H9 (cell line): ENCODE results near the gene COMMD1. TPM values are rescaled to one million over a fixed set of nuclear protein-coding genes. Genes with fewer than 3 reads are reported as not detected.

ENCODE experiments used
- DNase-seq: peaks from one replicate; pipeline ENCODE4 v3.0.0-alpha.2; 2017
- H2AFZ ChIP-seq: one replicate; pipeline ENCODE4 v1.6.1; 2013; ENCODE audit warnings: mild to moderate bottlenecking, low read length, control low read depth, moderate library complexity
- H2AK5ac ChIP-seq: 2 replicates; pipeline ENCODE4 v1.6.1; 2013; ENCODE audit warnings: low read length, control low read depth, mixed read lengths; ENCODE audit not compliant: insufficient read length
- H2BK120ac ChIP-seq: one replicate; pipeline ENCODE4 v1.6.1; 2013; ENCODE audit warnings: low read depth, mild to moderate bottlenecking, low read length, control low read depth, inconsistent platforms; ENCODE audit not compliant: poor library complexity, severe bottlenecking
- H2BK12ac ChIP-seq: 2 replicates; pipeline ENCODE4 v1.6.1; 2013; ENCODE audit warnings: low read length, control low read depth, mixed read lengths, low read depth; ENCODE audit not compliant: insufficient read length
- H2BK15ac ChIP-seq: 2 replicates; pipeline ENCODE4 v1.6.1; 2013; ENCODE audit warnings: low read depth, low read length, control low read depth
- H2BK20ac ChIP-seq: one replicate; pipeline ENCODE4 v1.6.1; 2013; ENCODE audit warnings: low read depth, mild to moderate bottlenecking, low read length, control low read depth, inconsistent platforms; ENCODE audit not compliant: poor library complexity, severe bottlenecking
- H2BK5ac ChIP-seq: 2 replicates; pipeline ENCODE4 v1.6.1; 2013; ENCODE audit warnings: low read length, control low read depth, mixed read lengths; ENCODE audit not compliant: insufficient read length
- H3K14ac ChIP-seq: 2 replicates; pipeline ENCODE4 v1.6.1; 2013; ENCODE audit warnings: low read length, control low read depth; ENCODE audit not compliant: insufficient read depth
- H3K18ac ChIP-seq: 2 replicates; pipeline ENCODE4 v1.6.1; 2013; ENCODE audit warnings: low read depth, mild to moderate bottlenecking, mixed read lengths, low read length, control low read depth; ENCODE audit not compliant: insufficient read length
- H3K23ac ChIP-seq: 2 replicates; pipeline ENCODE4 v1.6.1; 2013; ENCODE audit warnings: low read length, control low read depth, mixed read lengths, low read depth; ENCODE audit not compliant: insufficient read length
- H3K23me2 ChIP-seq: 2 replicates; pipeline ENCODE4 v1.6.1; 2013; ENCODE audit warnings: low read depth, mild to moderate bottlenecking, mixed read lengths, low read length, control low read depth; ENCODE audit not compliant: insufficient read length, poor library complexity, severe bottlenecking
- H3K27ac ChIP-seq: 2 replicates; pipeline ENCODE4 v1.5.1; 2013; ENCODE audit warnings: low read length, control low read depth, mixed read lengths, low read depth; ENCODE audit not compliant: insufficient read length
- H3K27me3 ChIP-seq: 2 replicates; pipeline ENCODE4 v1.6.1; 2013; ENCODE audit warnings: low read length, control low read depth, inconsistent platforms; ENCODE audit not compliant: insufficient read depth
- H3K4ac ChIP-seq: 2 replicates; pipeline ENCODE4 v1.6.1; 2013; ENCODE audit warnings: low read depth, mild to moderate bottlenecking, control low read depth, inconsistent platforms, low read length, moderate library complexity
- H3K4me1 ChIP-seq: 2 replicates; pipeline ENCODE4 v1.6.1; 2013; ENCODE audit warnings: low read length, control low read depth, inconsistent platforms; ENCODE audit not compliant: insufficient read depth
- H3K4me2 ChIP-seq: 2 replicates; pipeline ENCODE4 v1.6.1; 2013; ENCODE audit warnings: low read length, control low read depth, mixed read lengths; ENCODE audit not compliant: insufficient read length, insufficient read depth
- H3K56ac ChIP-seq: 2 replicates; pipeline ENCODE4 v1.6.1; 2013; ENCODE audit warnings: low read depth, mild to moderate bottlenecking, mixed read lengths, low read length, control low read depth; ENCODE audit not compliant: insufficient read length
- H3K79me1 ChIP-seq: 2 replicates; pipeline ENCODE4 v1.6.1; 2013; ENCODE audit warnings: low read depth, mild to moderate bottlenecking, moderate library complexity, low read length, control low read depth, inconsistent platforms; ENCODE audit not compliant: insufficient read depth, poor library complexity, severe bottlenecking
- H3K79me2 ChIP-seq: 2 replicates; pipeline ENCODE4 v1.6.1; 2013; ENCODE audit warnings: low read length, control low read depth, inconsistent platforms; ENCODE audit not compliant: insufficient read depth
- H3K9ac ChIP-seq: 2 replicates; pipeline ENCODE4 v1.6.1; 2013; ENCODE audit warnings: low read length, control low read depth, mixed read lengths; ENCODE audit not compliant: insufficient read length; ENCODE audit errors: extremely low read depth
- H3K9me3 ChIP-seq: one replicate; pipeline ENCODE4 v1.6.1; 2013; ENCODE audit warnings: low read depth, low read length, inconsistent platforms; ENCODE audit not compliant: control insufficient read depth
- H3T11ph ChIP-seq: one replicate; pipeline ENCODE4 v1.6.1; 2013; ENCODE audit warnings: mild to moderate bottlenecking, low read length, control low read depth, inconsistent platforms
- H4K20me1 ChIP-seq: one replicate; pipeline ENCODE4 v1.6.1; 2013; ENCODE audit not compliant: control insufficient read depth, insufficient read length, insufficient read depth
- H4K5ac ChIP-seq: 2 replicates; pipeline ENCODE4 v1.6.1; 2013; ENCODE audit warnings: low read depth, mild to moderate bottlenecking, mixed read lengths, low read length, control low read depth; ENCODE audit not compliant: insufficient read length
- H4K8ac ChIP-seq: replicated peaks from 2 replicates; pipeline ENCODE4 v1.6.1; 2013; ENCODE audit warnings: low read length, control low read depth, mixed read lengths, low read depth; ENCODE audit not compliant: insufficient read length
- H4K91ac ChIP-seq: 2 replicates; pipeline ENCODE4 v1.6.1; 2013; ENCODE audit warnings: low read depth, mild to moderate bottlenecking, moderate library complexity, mixed read lengths, low read length, control low read depth; ENCODE audit not compliant: insufficient read length
- H3K27ac Mint-ChIP-seq, 3 experiments: 2 replicates in 2 of 3; 3 replicates in 1 of 3; pipeline ENCODE4 v1.8.0; 2020 to 2021; ENCODE audit warnings: mixed read lengths in 3 of 3, mild to moderate bottlenecking in 1 of 3, moderate library complexity in 1 of 3
- H3K27me3 Mint-ChIP-seq: 2 replicates; pipeline ENCODE4 v1.8.0; 2021; ENCODE audit warnings: low read depth, mild to moderate bottlenecking, moderate library complexity, mixed read lengths
- H3K36me3 Mint-ChIP-seq, 3 experiments: 2 replicates in 2 of 3; 3 replicates in 1 of 3; pipeline ENCODE4 v1.8.0; 2020 to 2021; ENCODE audit warnings: low read depth in 3 of 3, mixed read lengths in 3 of 3; ENCODE audit not compliant: insufficient read depth in 1 of 3
- H3K4me1 Mint-ChIP-seq, 2 experiments: 2 replicates each; pipeline ENCODE4 v1.8.0; 2020; ENCODE audit warnings: mixed read lengths in 2 of 2
- H3K4me3 Mint-ChIP-seq, 2 experiments: 2 replicates in 1 of 2; 3 replicates in 1 of 2; pipeline ENCODE4 v1.8.0; 2020 to 2021; ENCODE audit warnings: mild to moderate bottlenecking in 2 of 2, mixed read lengths in 2 of 2, moderate library complexity in 1 of 2
- H3K9me3 Mint-ChIP-seq, 2 experiments: 2 replicates in 1 of 2; 3 replicates in 1 of 2; pipeline ENCODE4 v1.8.0; 2020; ENCODE audit warnings: mild to moderate bottlenecking in 2 of 2, mixed read lengths in 2 of 2, moderate library complexity in 1 of 2
- WGBS: extraction: QIAGEN DNeasy Blood & Tissue Kit; methylation state at CpG from one replicate; pipeline ENCODE4 v1.1.7; 2013; ENCODE audit warnings: missing lambda C conversion rate, low lambda C conversion rate, mixed read lengths; ENCODE audit not compliant: insufficient read length; ENCODE audit errors: extremely low coverage; 5-methylcytosine and 5-hydroxymethylcytosine counted together
- total RNA-seq: library from RNA; stranded (reverse); gene quantifications from 2 replicates; pipeline ENCODE4 v1.2.1, GENCODE V29; 2021
- TF ChIP-seq, protein P1 (sequence below): fragments of 200-600 bp; sonication (generic); conservative IDR thresholded peaks from 3 replicates; pipeline ENCODE4 v1.8.0; 2021; ENCODE audit warnings: antibody characterized with exemption, mild to moderate bottlenecking

COMMD1 gene
- total RNA-seq, 1 experiment from 2014 or later: 31.5 TPM

DNA sequence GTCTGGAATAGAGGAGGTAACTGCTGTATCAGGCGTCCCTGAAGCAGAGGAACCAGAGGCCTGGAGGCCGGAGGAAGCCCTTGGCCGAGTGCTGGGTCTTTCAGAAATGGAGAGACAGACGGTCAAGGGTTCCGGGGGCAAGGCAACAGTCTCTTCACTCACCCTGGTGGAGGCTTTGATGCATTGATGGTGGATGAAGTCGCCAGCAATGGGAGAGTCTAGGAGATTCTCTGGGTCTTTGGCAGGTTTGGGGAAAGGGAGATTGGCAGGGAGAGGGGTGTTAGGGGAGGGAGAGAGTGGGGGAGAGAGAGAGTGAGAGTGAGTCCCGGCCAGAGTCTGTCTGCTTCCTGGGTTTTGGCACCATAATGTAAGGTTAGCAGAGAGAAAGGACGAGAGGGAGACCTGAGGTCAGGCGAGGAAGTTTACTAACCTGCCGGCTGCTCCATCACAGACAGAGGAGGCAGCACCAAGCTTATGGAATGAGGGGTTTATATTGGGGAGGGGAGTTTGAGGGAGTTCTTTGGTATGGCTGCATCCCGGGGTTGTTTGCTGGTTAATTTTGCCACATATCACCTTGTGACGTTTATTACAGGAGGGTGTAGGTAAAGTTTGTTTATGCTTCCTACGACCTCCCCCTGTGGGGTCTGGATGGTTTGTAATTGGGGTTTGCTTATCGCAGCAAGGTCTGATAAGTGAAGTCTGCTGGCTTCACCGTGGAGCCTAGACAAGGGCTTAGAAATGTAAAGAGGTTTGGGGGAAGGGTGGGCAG, 19.6 kb downstream of the COMMD1 start:
- H3K36me3 Mint-ChIP-seq: peaks cover 14 to 31% (median 28%) of the 10 kb centered on the region in 3 experiments
- no peaks in the 10 kb centered on the region for H3K23me2 ChIP-seq
- H3K4me3 Mint-ChIP-seq: no peak overlapping the region; a peak in 1 of 5 replicates
- no peak overlapping the region for H4K8ac ChIP-seq
- H2BK5ac ChIP-seq: no peak overlapping the region
- H3K27me3 Mint-ChIP-seq: no peaks in the 10 kb centered on the region
- no peak overlapping the region for H3K18ac ChIP-seq
- no peak overlapping the region for H2BK12ac ChIP-seq
- DNase-seq: no peak
- H3K27me3 ChIP-seq: no peaks in the 10 kb centered on the region
- H2AK5ac ChIP-seq: no peak overlapping the region
- H3K4me1 Mint-ChIP-seq: peaks cover 42% of the 10 kb centered on the region in 2 experiments
- H2BK15ac ChIP-seq: no peak overlapping the region
- H3K4me2 ChIP-seq: no peak overlapping the region
- H3K9me3 Mint-ChIP-seq: peaks cover 13 to 19% of the 10 kb centered on the region in 2 experiments
- H3T11ph ChIP-seq: no peak overlapping the region
- no peak overlapping the region for H3K9ac ChIP-seq
- H3K79me2 ChIP-seq: no peaks in the 10 kb centered on the region
- TF ChIP-seq, protein P1, sequence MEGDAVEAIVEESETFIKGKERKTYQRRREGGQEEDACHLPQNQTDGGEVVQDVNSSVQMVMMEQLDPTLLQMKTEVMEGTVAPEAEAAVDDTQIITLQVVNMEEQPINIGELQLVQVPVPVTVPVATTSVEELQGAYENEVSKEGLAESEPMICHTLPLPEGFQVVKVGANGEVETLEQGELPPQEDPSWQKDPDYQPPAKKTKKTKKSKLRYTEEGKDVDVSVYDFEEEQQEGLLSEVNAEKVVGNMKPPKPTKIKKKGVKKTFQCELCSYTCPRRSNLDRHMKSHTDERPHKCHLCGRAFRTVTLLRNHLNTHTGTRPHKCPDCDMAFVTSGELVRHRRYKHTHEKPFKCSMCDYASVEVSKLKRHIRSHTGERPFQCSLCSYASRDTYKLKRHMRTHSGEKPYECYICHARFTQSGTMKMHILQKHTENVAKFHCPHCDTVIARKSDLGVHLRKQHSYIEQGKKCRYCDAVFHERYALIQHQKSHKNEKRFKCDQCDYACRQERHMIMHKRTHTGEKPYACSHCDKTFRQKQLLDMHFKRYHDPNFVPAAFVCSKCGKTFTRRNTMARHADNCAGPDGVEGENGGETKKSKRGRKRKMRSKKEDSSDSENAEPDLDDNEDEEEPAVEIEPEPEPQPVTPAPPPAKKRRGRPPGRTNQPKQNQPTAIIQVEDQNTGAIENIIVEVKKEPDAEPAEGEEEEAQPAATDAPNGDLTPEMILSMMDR: no peak; the same call in 2 of the 3 replicates
- no peak overlapping the region for H2AFZ ChIP-seq
- no peak overlapping the region for H3K4ac ChIP-seq
- H3K9me3 ChIP-seq: no peaks in the 10 kb centered on the region
- H3K56ac ChIP-seq: no peak overlapping the region
- no peak overlapping the region for H3K27ac ChIP-seq
- peak overlapping the region; percentile 69 to 86 (median 74) for H3K27ac Mint-ChIP-seq
- H4K5ac ChIP-seq: no peak overlapping the region
- H3K79me1 ChIP-seq: no peaks in the 10 kb centered on the region
- no peak overlapping the region for H2BK20ac ChIP-seq
- no peak overlapping the region for H2BK120ac ChIP-seq
- H3K4me1 ChIP-seq: no peaks in the 10 kb centered on the region
- H3K14ac ChIP-seq: no peak overlapping the region
- WGBS: no CpG with 5 or more reads among the region's 15 CpGs
- H4K91ac ChIP-seq: no peak overlapping the region
- H4K20me1 ChIP-seq: no peaks in the 10 kb centered on the region
- H3K23ac ChIP-seq: no peak overlapping the region
